Endothelial cell (in vitro differentiated cells): ENCODE results near the gene CEP76. TPM values are rescaled to one million over a fixed set of nuclear protein-coding genes. Genes with fewer than 3 reads are reported as not detected.
A peak's percentile ranks its signal among the peaks of the same experiment; 100 is the strongest.

Experiments used
- DNase-seq: peaks from one replicate; pipeline ENCODE4 v3.0.0; 2021; ENCODE audit warnings: low spot score
- H3K27ac Mint-ChIP-seq: one replicate; pipeline ENCODE4 v1.8.0; 2021; ENCODE audit warnings: mixed read lengths, inconsistent platforms; ENCODE audit not compliant: unreplicated experiment
- H3K27me3 Mint-ChIP-seq: one replicate; pipeline ENCODE4 v1.8.0; 2021; ENCODE audit warnings: mild to moderate bottlenecking, moderate library complexity, mixed read lengths, inconsistent platforms; ENCODE audit not compliant: unreplicated experiment
- H3K36me3 Mint-ChIP-seq: one replicate; pipeline ENCODE4 v1.8.0; 2021; ENCODE audit warnings: mild to moderate bottlenecking, low read depth, mixed read lengths, inconsistent platforms; ENCODE audit not compliant: unreplicated experiment
- H3K4me1 Mint-ChIP-seq: one replicate; pipeline ENCODE4 v1.8.0; 2021; ENCODE audit warnings: mild to moderate bottlenecking, mixed read lengths, inconsistent platforms; ENCODE audit not compliant: unreplicated experiment
- H3K4me3 Mint-ChIP-seq: one replicate; pipeline ENCODE4 v1.8.0; 2021; ENCODE audit warnings: mild to moderate bottlenecking, mixed read lengths, inconsistent platforms; ENCODE audit not compliant: unreplicated experiment
- H3K9me3 Mint-ChIP-seq: one replicate; pipeline ENCODE4 v1.8.0; 2021; ENCODE audit warnings: mixed read lengths, inconsistent platforms; ENCODE audit not compliant: unreplicated experiment
- total RNA-seq: library from RNA; stranded (reverse); fragmentation: NEBNext Ultra II Directional; extraction: Animal tissue kit (Norgen Biotek cat#: 25700); gene quantifications from one replicate; pipeline ENCODE4 v1.2.1, GENCODE V29; 2021; ENCODE audit not compliant: unreplicated experiment
- TF ChIP-seq, protein P1 (sequence below): fragments of 200-600 bp; sonication (generic); IDR thresholded peaks from one replicate; pipeline ENCODE4 v1.5.0; 2021; ENCODE audit warnings: antibody characterized with exemption; ENCODE audit not compliant: unreplicated experiment

The CEP76 gene
- total RNA-seq, 1 donor from 2014 or later = 9.3 TPM

DNA sequence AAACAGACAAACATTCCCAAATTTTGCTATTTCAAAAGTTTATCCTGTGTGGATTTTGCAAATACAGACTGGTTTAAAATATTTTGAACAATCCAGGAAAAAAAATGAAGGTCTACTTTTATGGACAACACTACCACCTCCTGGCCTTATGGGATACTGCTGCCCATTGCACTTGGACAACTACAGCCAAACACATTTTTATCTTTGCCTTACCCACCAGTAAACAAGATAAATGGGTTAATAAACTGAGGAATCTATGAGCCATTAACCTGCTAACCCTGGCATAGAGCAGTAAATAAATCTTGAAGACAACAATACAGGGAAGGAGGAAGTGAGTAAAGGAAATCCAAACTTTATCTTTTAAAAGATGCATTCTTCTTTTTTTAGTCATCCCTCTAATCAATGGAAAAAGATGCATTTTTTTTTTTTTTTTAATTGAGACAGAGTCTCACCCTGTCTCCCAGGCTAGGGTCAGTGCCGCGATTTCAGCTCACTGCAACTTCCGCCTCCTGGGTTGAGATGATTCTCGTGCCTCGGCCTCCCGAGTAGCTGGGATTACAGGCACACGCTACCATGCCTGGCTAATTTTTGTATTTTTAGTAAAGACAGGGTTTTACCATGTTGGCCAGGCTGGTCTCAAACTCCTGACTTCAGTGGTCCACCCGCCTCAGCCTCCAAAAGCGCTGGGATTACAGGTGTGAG is 42.5 kb downstream of the CEP76 start:
- H3K4me1 Mint-ChIP-seq = peaks cover 27% of the 10 kb centered on the region
- no peaks in the 10 kb centered on the region for H3K9me3 Mint-ChIP-seq
- TF ChIP-seq, protein P1, sequence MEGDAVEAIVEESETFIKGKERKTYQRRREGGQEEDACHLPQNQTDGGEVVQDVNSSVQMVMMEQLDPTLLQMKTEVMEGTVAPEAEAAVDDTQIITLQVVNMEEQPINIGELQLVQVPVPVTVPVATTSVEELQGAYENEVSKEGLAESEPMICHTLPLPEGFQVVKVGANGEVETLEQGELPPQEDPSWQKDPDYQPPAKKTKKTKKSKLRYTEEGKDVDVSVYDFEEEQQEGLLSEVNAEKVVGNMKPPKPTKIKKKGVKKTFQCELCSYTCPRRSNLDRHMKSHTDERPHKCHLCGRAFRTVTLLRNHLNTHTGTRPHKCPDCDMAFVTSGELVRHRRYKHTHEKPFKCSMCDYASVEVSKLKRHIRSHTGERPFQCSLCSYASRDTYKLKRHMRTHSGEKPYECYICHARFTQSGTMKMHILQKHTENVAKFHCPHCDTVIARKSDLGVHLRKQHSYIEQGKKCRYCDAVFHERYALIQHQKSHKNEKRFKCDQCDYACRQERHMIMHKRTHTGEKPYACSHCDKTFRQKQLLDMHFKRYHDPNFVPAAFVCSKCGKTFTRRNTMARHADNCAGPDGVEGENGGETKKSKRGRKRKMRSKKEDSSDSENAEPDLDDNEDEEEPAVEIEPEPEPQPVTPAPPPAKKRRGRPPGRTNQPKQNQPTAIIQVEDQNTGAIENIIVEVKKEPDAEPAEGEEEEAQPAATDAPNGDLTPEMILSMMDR = peak; percentile 84
- H3K27me3 Mint-ChIP-seq = peaks cover 6% of the 10 kb centered on the region
- peak overlapping the region; percentile 59 for H3K27ac Mint-ChIP-seq
- H3K36me3 Mint-ChIP-seq = peaks cover 4% of the 10 kb centered on the region
- peak; percentile 41 for DNase-seq
- peak overlapping the region; percentile 74 for H3K4me3 Mint-ChIP-seq

DNA sequence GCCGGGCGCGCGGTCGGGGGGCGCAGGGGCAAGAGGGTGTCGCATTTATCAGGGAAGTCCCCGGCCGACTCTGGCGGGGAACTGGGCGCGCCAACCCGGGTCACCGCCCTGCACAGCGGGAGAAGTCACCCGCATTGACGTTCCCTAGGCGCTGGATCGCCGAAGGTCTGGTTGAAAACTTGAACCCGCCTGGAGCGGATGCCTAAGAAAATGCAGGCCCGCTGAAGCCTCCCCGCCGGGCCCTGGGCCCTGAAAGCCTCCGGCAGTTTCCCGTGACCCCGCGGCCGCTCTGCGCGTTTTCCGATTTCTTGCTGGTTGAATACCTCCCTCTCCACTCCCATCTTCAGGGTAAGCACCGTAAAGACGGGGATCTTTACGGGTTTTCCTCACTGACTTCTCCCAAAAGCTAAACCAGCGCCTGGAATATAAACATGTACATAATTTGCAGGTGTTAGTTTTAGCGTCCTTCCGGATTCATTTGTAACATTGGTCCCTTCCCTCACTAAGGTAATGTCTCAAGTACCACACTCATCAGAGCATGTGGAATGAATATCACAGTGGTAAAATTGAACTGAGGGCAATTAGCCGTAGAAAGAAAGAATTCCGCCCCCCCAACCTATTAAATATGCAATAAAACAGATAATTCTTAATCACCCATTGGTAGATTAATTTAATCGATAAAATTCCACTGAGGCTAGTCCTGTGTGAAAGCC is 43.9 kb downstream of the CEP76 start:
- peaks cover 4% of the 10 kb centered on the region for H3K36me3 Mint-ChIP-seq
- peak; percentile 64 for DNase-seq
- no peaks in the 10 kb centered on the region for H3K9me3 Mint-ChIP-seq
- H3K27ac Mint-ChIP-seq = peak overlapping the region; percentile 91
- H3K4me1 Mint-ChIP-seq = peaks cover 29% of the 10 kb centered on the region
- peaks cover 6% of the 10 kb centered on the region for H3K27me3 Mint-ChIP-seq
- H3K4me3 Mint-ChIP-seq = peak overlapping the region; percentile 97
- TF ChIP-seq, protein P1 = no peak

DNA sequence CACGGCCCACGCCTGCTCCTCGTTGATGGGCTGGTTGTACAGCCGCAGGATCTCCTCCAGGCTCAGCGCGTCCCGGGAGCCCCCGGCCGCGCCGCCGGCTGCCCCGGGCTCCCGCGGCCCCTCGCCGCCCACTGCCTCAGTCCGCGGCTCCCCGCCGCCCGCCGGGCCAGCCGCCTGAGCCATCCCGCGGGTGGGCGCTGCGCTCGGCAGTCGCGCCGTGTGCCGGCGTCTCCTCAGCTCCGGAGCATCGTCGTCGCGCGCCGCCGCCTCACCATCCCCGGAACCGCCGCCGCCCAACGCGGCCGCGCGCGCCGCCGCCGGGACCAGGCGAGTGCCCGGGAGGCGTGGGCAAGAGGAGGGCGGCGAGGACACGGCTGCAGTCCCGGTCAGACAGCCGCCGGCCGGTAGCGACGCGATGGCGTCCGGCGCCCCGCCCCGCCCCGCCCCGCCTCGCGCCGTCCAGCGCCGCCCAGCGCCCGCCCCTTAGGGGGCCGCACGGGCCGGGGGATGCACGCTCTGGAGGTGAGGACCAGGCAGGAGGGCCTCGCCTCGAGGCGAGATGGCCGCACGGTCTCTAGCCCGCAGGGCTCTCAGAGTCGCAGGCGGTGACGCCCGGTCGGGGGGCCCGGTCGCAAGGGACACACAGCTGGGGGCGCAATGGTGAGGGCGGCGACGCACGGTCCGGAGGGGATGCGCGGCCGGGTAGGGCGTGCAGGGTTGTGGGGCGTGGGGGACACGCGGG is 44.7 kb downstream of the CEP76 start, which contains the start of gene SPIRE1:
SPIRE1 (minus strand) TSS at position 424 of the 742 bp plus-strand sequence; CDS start at position 183, 241 bp downstream.
- Mint-ChIP-seq H3K9me3 (no peaks in the 10 kb centered on the region), H3K27me3 (peaks cover 6% of the 10 kb centered on the region), H3K4me1 (peaks cover 32% of the 10 kb centered on the region), H3K27ac (peak within 1 kb of the TSS; percentile 96), H3K36me3 (peaks cover 4% of the 10 kb centered on the region), H3K4me3 (peak within 1 kb of the TSS; percentile 97)
- peak; percentile 68 for DNase-seq
- TF ChIP-seq, protein P1 = no peak

DNA sequence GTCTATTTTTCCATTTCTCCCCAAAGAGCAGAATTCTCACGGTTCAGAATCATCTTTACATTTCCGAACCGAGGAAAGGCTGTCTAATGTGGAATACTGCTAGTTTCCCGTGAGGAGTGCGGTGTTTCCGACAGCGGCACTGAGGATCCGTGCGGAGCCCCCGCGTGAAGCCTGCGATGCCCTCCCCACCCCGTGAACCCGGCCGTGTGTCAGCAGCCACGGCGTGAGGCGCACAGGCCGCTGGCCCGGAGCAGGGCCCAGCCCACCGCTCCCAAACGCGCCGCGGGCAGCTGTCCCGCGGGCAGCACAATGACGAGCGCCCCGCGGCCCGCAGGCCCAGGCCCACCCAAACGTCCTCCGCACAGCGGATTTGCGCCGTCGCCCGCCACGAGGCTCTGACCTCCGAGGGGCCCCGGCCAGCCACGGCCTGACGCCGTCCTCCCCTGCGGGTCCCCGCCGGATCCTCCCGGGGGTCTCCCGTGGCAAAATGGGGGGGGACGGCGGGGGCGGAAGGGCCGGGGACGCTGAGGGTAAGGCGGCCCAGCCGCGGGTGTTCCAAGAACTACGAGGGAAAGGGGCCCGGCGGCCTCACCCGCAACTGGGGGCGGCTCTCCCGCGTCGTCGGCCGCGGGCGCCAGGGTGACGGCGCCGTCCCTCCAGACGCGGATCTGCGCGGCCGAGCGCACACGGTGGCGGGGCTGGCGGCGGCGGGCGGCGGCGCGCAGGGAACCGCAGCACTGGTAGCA is 45.4 kb downstream of the CEP76 start:
- peaks cover 4% of the 10 kb centered on the region for H3K36me3 Mint-ChIP-seq
- peak overlapping the region; percentile 96 for H3K27ac Mint-ChIP-seq
- H3K4me3 Mint-ChIP-seq = peak overlapping the region; percentile 95
- H3K27me3 Mint-ChIP-seq = peaks cover 6% of the 10 kb centered on the region
- DNase-seq = peak; percentile 54
- peaks cover 33% of the 10 kb centered on the region for H3K4me1 Mint-ChIP-seq
- H3K9me3 Mint-ChIP-seq = no peaks in the 10 kb centered on the region
- TF ChIP-seq, protein P1 = no peak
